CD1c-positive myeloid dendritic cell (primary cell): ENCODE data around the gene BLVRA.
A peak's percentile ranks its signal among the peaks of the same experiment; 100 is the strongest.
"Not testable (repeated sequence)": the region's sequence is repeated elsewhere in the genome, so short reads cannot be mapped to it uniquely, and the experiment has no call there.

Experiments
- DNase-seq: peaks from one replicate; pipeline ENCODE4 v3.0.0-alpha.2; 2016; ENCODE audit errors: extremely low spot score

The BLVRA gene, protein sequence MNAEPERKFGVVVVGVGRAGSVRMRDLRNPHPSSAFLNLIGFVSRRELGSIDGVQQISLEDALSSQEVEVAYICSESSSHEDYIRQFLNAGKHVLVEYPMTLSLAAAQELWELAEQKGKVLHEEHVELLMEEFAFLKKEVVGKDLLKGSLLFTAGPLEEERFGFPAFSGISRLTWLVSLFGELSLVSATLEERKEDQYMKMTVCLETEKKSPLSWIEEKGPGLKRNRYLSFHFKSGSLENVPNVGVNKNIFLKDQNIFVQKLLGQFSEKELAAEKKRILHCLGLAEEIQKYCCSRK

DNA sequence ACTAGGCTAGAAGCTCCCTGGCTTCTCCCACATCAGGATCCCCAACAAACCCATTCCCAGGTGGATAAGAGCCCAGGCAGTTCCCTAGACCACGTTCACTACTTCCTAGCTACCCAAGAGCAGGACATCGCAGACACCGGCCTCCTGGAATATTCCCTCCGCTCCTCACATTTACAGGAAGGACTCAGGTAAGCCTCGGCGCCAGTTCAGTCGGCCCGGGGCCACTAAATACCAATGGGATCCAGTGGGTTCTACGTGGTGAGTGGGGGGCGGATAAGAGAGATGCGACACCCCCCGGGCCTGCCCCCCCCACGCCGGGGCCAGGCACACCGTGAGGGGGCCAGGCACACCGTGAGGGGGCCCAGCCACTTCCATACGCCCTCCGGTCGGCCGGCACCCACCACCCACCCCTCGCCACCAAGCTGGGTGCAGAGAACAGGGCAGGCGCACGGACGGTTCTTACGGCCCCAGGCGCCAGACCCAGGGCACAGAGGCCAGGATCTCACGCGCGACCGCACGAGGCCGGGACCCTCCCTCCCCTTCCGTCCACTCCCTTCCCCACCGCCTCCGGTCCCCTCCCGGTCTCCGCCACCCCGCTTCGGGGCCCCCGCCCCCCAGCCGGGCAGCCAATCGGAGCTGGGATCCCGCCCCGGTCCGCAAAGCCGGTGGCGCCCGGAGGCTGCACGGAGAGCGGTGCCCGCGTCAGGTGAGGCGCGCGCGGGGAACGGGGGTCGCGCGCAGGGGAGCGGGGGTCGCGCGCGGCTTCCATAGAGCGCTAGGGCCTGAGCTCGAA, at the start of gene BLVRA:
Gene BLVRA (plus strand): TSS at position 652 of the 793 bp plus-strand sequence. CDS start 12,479 bp downstream, outside the sequence.
- DNase-seq = peak; percentile 75

DNA sequence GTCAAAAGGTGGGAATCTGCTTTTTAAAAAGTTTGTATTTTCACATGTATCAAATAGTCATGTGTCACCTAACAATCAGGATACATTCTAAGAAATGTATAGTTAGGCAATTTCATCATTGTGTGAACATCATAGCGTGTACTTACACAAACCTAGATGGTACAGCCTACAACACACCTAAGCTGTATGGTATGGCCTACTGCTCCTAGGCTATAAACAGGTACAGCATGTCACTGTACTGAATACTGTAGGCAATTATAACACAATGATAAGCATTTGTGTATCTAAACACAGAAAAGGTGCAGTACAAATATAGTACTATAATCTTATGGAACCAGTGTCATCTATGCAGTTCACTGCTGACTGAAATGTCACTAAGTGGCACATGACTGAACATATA, 47.0 kb upstream of the BLVRA start:
- DNase-seq = no peak

- not testable (repeated sequence) for DNase-seq
Observed at GRCh38 chr7:43715966-43716365, 42.5 kb upstream of the BLVRA start.

- DNase-seq = no peak
Observed at GRCh38 chr7:43716598-43716997, 41.9 kb upstream of the BLVRA start.

- DNase-seq = peak; percentile 68
Observed at GRCh38 chr7:43721193-43721806, 37.2 kb upstream of the BLVRA start.

- no peak for DNase-seq
Observed at GRCh38 chr7:43723007-43723341, 35.5 kb upstream of the BLVRA start.

DNA sequence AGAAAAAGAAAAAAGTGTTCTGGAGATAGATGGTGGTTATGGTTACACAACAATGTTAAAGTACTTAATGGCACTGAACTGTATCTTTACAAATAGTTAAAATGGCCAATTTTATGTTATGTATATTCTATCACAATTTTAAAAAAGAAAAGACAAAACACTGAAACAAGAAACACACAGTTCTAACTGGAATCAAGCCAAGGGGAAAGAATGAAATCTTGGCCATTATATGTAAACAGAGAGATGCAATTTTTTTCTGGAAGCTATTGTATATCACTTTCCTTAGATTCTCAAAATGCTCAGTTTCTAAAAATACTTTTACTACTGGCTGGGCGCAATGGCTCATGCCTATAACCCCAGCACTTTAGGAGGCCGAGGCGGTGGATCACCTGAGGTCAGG, 33.2 kb upstream of the BLVRA start:
- DNase-seq = no peak

DNA sequence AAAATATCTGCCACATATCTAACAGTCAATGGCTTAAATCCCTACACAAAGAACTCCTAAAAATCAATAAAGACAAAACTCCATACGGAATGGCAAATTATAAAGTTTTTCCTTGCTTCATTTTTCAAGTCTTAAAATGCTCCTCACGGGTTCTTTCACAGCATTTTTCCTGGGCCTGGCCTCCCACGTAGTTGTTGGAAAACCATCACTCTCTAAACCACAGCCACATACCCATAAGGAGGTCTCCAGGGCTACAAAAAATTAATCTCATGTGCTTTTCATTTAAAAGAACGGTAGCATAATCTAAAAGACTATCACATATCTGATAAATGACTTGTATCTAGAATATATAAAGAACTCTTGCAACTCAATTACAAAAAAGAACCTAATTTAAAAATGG, 32.0 kb upstream of the BLVRA start:
- DNase-seq = no peak

DNA sequence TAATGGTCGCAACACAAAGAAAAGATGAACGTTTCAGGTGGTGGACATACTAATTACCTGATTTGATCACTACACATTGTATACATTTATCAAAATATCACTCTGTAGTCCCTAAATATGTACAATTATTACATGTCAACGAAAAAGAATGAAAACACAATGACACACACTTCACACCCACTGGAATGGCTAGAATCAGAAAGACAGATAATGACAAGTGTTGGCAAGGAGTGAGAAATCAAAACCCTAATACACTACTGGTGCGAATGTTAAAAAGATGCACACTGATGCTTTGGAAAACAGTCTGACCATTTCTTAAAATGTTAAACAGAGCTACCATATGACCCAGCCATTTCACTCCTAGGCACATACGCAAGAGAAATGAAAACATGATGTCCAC, 31.5 kb upstream of the BLVRA start:
- no peak for DNase-seq

- no peak for DNase-seq
Observed at GRCh38 chr7:43727494-43727893, 31.0 kb upstream of the BLVRA start.

DNA sequence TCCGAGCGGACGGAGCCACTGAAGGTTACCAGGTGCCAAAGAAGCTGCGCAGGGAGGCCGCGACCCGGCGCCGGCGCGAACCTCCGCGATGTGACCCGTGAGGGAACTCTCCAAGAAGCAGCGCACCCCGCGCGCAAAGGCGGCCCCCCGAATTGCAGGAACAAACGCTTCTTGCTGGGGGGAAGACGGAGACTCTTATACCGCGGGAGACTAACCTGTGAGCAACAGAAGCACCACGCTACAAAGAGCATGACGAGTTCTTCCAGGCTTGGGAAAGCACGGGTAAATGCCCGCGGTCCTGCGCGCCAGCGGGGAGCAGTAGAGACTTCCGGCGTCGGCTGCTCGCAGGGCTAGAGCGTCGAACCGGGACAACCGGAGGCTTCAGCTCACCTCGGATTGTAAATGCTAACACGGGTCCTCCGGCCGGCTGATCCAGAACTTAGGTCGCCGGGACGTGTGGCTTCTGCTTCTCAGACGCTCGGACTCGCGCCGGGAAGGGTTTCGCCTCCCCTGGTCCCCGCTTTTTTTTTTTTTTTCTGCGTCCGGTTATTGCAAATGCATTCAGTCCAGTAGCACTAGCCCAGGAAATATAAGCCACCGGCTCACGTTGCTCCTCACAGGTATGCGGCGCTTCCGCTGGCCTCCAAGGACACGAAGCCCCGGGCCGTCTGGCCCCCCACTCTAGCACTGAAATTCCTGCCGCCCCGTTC, 29.1 kb upstream of the BLVRA start, which contains the start of gene COA1:
Gene COA1 (minus strand): TSS at position 310 of the 710 bp plus-strand sequence. CDS start 80,909 bp downstream, outside the sequence.
- peak; percentile 89 for DNase-seq

DNA sequence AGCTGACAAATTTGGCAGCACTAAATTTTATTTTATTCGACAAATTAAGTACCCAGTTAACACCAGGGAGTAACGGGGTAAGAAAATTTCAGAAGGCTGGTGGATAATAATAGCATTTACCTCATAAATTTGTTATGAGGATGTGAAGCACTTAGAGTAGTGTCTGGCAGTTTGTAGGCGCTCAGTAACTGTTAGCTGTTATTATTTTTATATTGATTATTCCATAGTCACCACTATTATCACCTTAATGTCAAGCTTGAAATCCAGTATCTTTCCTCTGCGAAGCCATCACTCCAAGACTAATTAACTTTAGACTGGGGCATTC, 28.6 kb upstream of the BLVRA start:
- no peak for DNase-seq

DNA sequence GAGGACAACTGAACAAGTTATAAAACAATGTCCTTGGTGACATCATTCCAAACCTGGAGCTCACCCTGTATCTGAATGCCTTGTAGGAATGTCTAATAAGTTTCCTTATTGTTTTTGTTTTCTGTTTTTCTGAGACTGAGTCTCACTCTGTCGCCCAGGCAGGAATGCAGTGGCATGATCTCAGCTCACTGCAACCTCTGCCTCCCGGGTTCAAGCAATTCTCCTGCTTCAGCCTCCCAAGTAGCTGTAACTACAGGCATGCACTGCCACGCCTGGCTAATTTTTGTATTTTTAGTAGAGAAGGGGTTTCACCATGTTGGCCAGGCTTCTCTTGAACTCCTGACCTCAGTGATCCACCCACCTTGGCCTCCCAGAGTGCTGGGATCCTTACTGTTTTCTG, 27.0 kb upstream of the BLVRA start:
- not testable (repeated sequence) for DNase-seq

GRCh38 chr7:43734575-43735332, 23.7 kb upstream of the BLVRA start:
- DNase-seq = not testable (repeated sequence)

GRCh38 chr7:43735403-43735801, 23.1 kb upstream of the BLVRA start:
- no peak for DNase-seq

- no peak for DNase-seq
Observed at GRCh38 chr7:43735802-43736603, 22.5 kb upstream of the BLVRA start.

DNA sequence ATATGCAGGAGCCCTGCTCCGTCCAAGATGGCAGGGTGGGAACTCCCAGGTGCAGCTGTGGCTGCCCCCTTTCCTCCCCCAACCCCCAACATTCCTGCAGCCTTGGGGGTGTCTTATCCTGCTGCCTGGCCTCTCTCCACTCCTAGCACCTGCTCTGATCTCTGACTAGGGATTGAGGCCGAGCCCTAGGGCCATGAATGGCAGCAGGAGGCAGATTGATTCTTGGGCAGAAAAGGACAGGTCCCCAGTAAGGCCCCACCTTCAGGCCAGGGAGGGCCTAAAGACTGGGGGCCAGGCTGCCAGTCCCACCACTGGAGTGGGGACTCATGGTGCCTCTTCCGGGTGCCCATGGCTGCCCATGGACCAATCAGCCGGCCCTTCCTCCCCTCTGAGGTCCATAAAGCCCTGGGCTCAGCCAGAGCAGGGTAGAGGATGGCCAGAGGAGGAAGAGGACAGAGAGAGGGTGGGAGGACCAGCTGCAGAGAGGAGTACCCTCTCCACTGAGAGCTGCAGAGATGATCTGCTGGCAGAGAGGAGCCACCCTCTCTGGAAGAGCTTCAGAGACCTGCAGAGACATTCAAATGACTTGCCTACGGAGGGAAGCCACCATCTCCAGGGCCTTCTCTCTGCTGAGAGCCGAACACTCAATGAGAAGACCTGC, 20.9 kb upstream of the BLVRA start:
- no peak for DNase-seq

GRCh38 chr7:43742692-43743091, 15.8 kb upstream of the BLVRA start:
- no peak for DNase-seq

DNA sequence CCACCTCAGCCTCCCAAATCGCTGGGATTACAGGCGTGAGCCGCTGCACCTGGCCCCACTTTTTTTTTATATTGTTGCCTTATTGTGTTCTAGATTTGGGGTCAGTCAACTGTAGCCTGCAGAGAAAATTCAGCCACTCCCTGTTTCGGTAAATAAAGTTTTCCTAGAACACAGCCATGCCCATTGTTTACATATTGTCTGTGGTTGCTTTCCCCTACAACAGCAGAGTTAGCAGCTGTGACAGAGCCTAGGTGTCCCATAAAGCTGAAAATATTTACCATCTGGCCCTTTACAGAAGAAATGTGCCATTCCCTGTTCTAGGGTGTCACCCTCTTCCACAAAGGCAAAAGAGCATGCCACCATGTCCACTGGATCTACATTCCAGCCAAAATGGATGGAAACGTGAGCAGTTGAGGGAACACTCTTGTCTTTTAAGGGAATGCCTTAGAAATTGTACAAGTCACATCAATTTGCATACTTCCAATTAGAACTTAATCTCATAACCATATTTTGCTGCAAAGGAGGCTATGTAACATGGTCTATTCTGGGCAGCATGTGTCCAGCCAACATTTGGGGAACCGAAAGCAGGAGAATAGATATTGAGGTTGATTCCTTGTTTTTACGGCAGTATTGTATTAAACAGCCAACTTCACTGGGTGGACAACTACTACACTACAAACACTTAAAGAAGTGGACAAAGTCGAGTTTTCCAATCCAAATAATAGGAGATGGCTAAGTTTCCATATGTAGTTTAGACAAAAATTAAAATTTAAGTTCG, 11.0 kb upstream of the BLVRA start:
- peak; percentile 63 for DNase-seq
